IPS-11a (cell line): Measurements from ENCODE around the gene IFNAR2.
"Not testable (repeated sequence)": the region's sequence is repeated elsewhere in the genome, so short reads cannot be mapped to it uniquely, and the experiment has no call there.

Source experiments
- H3K4me3 ChIP-seq: one replicate; pipeline ENCODE4 v1.5.1; 2013; ENCODE audit warnings: low read depth, low read length, control low read depth

Gene IFNAR2

GRCh38 chr21:33212159-33212851, 17.4 kb upstream of the IFNAR2 start:
- H3K4me3 ChIP-seq, result no peak overlapping the region

DNA sequence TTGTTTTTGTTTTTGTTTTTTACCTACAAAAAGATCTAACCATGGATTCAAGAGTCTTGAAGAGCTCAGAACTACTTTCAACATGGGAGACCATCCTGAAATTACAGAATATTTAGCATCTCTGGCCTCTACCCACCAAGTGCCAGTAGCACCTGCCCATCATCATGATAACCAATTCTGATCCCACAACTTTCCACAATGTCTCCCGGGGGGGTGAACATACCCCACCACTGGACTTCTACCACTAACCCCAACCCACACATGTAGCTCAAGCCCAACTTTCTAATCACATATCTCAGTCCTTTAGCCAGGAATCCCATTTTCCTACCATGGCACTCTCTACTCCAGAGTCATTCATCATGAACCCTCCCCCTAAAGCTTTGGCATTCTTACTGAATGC, 15.7 kb upstream of the IFNAR2 start:
- H3K4me3 ChIP-seq, result no peak overlapping the region

DNA sequence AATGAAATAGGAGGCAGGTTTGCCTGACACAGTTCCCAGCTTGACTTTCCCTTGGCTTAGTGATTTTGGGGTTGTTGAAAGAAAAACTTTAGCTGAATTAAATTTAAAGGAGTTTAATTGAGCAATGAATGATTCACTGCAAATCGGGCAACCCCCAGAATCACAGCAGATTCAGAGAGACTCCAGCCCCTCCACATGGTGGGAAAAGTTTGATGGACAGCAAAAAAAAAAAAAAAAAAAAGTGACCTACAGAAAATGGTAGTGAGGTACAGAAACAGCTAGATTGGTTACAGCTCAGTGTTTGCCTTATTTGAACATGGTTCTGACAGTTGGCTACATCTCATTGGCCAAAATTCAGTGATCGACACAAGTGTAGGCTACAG, 12.6 kb upstream of the IFNAR2 start:
- no peak overlapping the region for H3K4me3 ChIP-seq

DNA sequence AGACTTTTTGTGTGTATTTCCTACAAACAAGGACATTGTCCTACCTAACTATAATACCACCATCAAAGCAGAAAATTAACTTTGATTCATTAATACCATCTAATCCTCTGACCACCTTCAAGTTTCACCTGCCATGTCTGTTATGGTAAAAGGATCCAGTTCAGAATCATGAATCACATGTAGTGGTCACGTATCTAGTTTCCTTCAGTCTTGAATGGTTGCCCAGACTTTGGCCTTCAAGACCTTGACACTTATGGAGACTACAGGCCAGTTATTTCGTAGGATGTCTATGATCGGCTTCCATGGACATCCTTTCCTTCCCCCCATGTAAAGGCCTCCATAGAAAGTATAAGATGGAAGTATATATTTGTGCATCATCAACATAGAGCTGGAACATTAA, 10.4 kb upstream of the IFNAR2 start:
- no peak overlapping the region for H3K4me3 ChIP-seq

DNA sequence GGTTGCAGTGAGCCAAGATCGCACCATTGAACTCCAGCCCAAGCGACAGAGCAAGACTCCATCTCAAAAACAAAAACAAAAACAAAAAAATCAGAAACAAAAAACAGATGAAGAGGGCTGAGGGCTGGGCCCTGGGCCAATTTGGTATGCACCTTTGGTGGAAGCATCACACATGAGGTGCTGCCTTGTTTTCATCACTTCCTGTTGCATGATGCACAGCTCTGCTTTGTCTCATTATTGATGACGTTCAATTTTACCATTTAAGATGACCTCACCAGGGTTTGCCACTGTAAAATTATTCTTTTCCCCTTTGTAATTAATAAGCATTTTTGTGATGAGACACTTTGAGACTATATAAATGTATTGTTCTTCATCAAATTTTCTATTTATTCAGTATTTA, 9.8 kb upstream of the IFNAR2 start:
- no peak overlapping the region for H3K4me3 ChIP-seq

DNA sequence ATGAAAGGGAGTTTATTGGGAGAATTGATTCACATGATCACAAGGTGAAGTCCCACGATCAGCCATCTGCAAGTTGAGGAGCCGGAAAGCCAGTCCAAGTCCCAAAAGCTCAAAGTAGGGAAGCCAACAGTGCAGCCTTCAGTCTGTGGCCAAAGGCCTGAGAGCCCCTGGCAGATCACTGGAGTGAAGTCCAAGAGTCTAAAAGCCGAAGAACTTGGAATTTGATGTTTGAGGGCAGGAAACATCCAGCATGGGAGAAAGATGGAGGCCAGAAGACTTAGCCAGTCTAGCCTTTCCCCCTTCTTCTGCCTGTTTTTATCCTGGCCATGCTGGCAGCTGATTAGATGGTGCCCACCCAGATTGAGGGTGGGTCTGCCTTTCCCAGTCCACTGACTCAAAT, 4.4 kb upstream of the IFNAR2 start:
- H3K4me3 ChIP-seq, result not testable (repeated sequence)

- H3K4me3 ChIP-seq, result no peak overlapping the region
These were observed 1.3 kb upstream of the IFNAR2 start for GRCh38 chr21:33228455-33228854.

- peak overlapping the region; percentile 54 for H3K4me3 ChIP-seq
These were observed 497 bp upstream of the IFNAR2 start for GRCh38 chr21:33229099-33229783.

- peak overlapping the region; percentile 55 for H3K4me3 ChIP-seq
These were observed 997 bp downstream of the IFNAR2 start for GRCh38 chr21:33230545-33231324.

DNA sequence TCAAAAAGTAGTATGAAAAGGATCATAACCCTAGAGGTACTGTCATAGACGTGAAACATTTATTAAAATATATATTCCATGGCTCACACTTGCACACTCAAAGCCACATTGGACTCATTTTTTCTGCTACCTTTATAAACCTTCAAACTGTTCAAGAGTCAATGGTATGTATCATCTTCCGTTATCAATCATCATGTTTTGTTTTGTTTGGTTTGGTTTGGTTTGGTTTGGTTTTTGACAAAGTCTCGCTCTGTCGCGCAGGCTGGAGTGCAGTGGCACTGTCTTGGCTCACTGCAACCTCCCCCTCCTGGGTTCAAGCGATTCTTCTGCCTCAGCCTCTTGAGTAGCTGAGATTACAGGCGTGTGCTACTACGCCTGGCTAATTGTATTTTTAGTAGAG, 1.8 kb downstream of the IFNAR2 start:
- H3K4me3 ChIP-seq, result no peak overlapping the region

- H3K4me3 ChIP-seq, result no peak overlapping the region
These were observed 2.7 kb downstream of the IFNAR2 start for GRCh38 chr21:33232291-33233034.

DNA sequence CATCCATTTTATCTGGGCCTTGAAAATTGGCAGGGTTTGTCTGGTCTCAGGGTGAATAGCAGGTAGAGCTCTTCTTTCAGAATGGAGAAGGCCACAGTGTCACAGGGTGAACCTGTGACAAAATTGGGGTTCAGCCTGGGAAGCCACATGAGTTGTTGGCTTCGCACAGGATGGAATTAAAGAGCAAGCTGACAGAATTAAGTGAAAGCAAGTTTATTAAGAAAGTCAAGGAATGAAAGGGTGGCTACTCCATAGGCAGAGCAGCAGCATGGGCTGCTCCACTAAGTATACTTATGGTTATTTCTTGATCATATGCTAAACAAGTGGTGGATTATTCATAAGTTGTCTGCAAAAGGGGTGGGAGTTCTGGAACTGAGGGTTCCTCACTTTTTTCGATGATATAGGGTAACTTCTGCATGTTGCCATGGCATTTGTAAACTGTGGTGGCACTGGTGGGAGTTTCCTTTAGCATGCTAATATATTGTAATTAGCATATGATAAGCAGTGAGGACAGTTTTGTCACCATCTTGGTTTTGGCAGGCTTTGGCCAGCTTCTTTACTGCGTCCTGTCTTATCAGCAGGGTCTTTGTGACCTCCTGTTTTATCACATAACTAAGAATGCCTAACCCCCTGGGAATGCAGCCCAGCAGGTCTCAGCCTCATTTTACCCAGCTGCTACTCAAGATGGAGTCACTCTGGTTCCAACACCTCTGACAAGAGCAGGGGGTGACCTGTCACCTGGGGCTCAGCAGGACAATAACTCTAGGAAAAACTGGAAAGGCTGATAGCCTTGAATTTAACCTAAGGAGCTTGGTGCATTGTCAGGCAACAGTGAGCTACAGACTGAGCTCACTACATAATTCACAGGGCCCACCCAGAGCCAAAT, 5.1 kb downstream of the IFNAR2 start:
- H3K4me3 ChIP-seq, result no peak overlapping the region

DNA sequence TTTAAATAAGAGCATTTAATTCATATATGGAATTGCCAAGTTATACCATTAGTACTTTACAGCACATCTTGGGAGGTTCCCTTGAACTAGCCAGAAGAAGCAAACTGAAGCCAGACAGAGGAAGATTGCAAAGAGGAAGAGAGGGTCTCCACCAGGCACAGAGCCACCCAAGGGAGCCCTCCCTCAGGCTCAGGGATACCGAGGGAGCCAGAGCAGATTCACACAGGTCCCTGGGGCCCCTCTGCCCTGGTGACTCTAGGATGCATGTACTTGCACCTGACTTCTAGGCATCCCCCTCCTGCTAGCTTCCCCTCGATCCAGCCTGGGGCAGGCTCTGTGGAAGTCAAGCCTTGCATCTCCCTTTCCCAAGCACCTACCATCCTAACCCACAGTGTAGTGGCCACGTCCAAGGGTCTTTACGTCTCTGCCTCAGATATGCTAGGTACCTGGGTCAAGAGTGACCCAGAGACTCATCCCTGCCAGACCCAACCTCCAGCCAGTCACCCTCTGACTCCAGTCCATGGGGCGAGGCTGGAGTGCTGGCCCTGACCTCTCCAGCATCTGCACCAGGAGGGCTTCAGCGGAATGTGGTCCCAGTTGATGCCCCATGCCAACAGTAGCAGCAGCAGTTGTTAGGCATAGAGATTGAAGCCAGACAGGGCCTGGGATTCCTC, 6.4 kb downstream of the IFNAR2 start:
- H3K4me3 ChIP-seq, result no peak overlapping the region

- no peak overlapping the region for H3K4me3 ChIP-seq
These were observed 7.0 kb downstream of the IFNAR2 start for GRCh38 chr21:33236766-33237165.

- H3K4me3 ChIP-seq, result no peak overlapping the region
These were observed 7.7 kb downstream of the IFNAR2 start for GRCh38 chr21:33237486-33237885.

DNA sequence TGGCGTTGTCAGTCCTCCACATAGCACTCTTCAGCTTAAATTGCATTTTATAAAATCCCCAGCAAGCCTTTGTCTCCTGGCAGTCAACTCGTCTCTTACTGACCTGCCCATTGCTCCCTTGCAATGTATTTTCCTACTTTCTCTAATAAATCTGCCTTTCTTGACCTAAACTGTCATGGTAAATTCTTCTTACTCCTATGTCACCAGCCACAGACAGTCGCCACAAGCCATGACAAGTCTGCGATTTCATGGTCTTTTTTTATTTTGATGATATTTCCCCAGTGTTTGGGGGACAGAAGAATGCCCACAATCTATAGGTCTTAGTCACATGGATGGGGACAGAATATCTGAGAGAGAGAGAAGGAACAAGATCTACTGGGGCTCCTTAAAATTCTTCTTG, 8.4 kb downstream of the IFNAR2 start:
- H3K4me3 ChIP-seq, result no peak overlapping the region

GRCh38 chr21:33238565-33239255, 9.0 kb downstream of the IFNAR2 start:
- no peak overlapping the region for H3K4me3 ChIP-seq

- not testable (repeated sequence) for H3K4me3 ChIP-seq
These were observed 9.9 kb downstream of the IFNAR2 start for GRCh38 chr21:33239559-33240127.

DNA sequence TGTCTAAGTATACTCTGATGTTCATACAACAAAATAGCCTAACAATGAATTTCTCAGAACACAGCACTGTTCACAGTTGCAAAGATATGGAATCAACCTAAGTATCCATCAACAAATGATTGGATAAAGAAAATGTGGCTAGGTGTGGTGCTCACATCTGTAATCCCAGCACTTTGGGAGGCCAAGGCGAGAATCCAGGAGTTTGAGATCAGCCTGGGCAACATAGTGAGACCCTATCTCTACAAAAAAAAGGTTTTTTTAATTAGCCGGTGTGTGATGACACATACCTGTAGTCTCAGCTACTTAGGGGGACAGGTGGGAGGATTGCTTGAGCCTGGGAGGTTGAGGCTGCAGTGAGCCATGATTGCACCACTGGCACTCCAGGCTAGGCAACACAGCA, 10.7 kb downstream of the IFNAR2 start:
- H3K4me3 ChIP-seq, result no peak overlapping the region
